Esophagus muscularis mucosa (tissue), 4 donors: ENCODE results near the gene HS3ST6. TPM values are rescaled to one million over a fixed set of nuclear protein-coding genes. Genes with fewer than 3 reads are reported as not detected.

ENCODE experiments used
- DNase-seq: peaks from one replicate; pipeline ENCODE4 v3.0.0-alpha.2; 2017; ENCODE audit errors: extremely low spot score
- H3K27ac ChIP-seq, 4 donors: fragments of 200-600 bp; sonication (generic); replicated peaks in 1 of 4; 1 replicate in 3 of 4; 2 replicates in 1 of 4; pipeline ENCODE4 v1.5.1; 2016 to 2019; ENCODE audit warnings: mild to moderate bottlenecking in 1 of 4
- H3K27me3 ChIP-seq, 4 donors: fragments of 200-600 bp; sonication (generic); one replicate each; pipeline versions ENCODE4 v1.5.1 to v1.6.0; 2016 to 2019
- H3K36me3 ChIP-seq, 4 donors: fragments of 200-600 bp; sonication (generic); one replicate each; pipeline ENCODE4 v1.5.1; 2016 to 2019
- H3K4me1 ChIP-seq, 4 donors: fragments of 200-600 bp; sonication (generic); one replicate each; pipeline ENCODE4 v1.5.1; 2016 to 2019
- H3K4me3 ChIP-seq, 4 donors: fragments of 200-600 bp; sonication (generic); 1 replicate in 2 of 4; 2 replicates in 2 of 4; pipeline ENCODE4 v1.5.1; 2016 to 2019; ENCODE audit warnings: mild to moderate bottlenecking in 4 of 4, moderate library complexity in 1 of 4
- H3K9me3 ChIP-seq, 4 donors: fragments of 200-600 bp; sonication (generic); 1 replicate in 3 of 4; 2 replicates in 1 of 4; pipeline ENCODE4 v1.5.1; 2016 to 2019
- EP300 ChIP-seq: sonication (generic); formaldehyde crosslinking; IDR thresholded peaks from one replicate; pipeline ENCODE4 v1.6.1; 2017; ENCODE audit warnings: antibody characterized with exemption
- POLR2A ChIP-seq: fragments of 450-650 bp; IDR thresholded peaks from one replicate; pipeline ENCODE4 v1.6.1; 2017; ENCODE audit warnings: antibody characterized with exemption, moderate library complexity, mild to moderate bottlenecking, low read depth
- POLR2AphosphoS5 ChIP-seq, 2 donors: sonication (generic); formaldehyde crosslinking; IDR thresholded peaks; one replicate each; pipeline ENCODE4 v1.6.1; 2017; ENCODE audit warnings: antibody characterized with exemption in 2 of 2
- WGBS: methylation state at CpG from one replicate; pipeline ENCODE4 v1.1.5; 2018; 5-methylcytosine and 5-hydroxymethylcytosine counted together
- intact Hi-C: fragments of 100-400 bp; cut with DNase I; formaldehyde crosslinking; loops from one replicate; pipeline ENCODE4 v1.15.1; 2023
- total RNA-seq, 4 donors: library from RNA; depleted of rRNA; stranded (reverse); fragments of >200 nt; gene quantifications; one replicate each; pipeline versions ENCODE4 v1.1.0 to v1.2.1, GENCODE V29; 2016
- TF ChIP-seq, protein P1 (sequence below), 3 experiments: fragments of 200-600 bp in 2 of 3; fragments of 450-650 bp in 1 of 3; sonication (generic) in 2 of 3; IDR thresholded peaks; one replicate each; pipeline ENCODE4 v1.5.1; 2017 to 2019; ENCODE audit warnings: antibody characterized with exemption in 3 of 3, mild to moderate bottlenecking in 2 of 3, moderate library complexity in 1 of 3

The HS3ST6 gene
- total RNA-seq, 4 donors from 2014 or later = not detected

DNA sequence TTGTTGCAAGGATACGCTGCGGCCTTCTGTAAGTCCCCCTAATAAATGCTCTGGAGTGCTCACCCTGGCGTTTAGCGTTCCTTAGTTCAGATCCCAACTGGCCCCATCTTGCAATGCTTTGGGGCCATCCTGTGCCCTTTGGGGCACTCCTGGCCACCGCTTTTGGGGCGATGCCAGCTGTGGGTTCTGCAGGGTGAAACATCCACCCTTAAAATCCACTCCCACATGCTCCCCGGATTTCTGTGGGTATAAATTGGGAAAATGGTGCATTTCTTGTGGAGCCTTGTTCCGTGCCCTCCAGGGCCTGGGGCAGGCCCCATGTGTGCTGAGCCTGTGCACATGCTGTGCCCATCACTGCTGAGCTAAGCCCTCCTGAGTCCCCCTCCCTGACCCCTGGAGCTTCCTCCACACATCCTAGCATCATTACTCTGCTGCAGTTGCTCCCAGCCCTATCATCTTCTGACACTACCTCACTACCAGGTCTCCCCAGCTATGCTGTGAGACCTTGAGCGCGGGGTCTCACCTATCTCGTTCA lies 18.8 kb upstream of the HS3ST6 start:
- no peaks in the 10 kb centered on the region for H3K9me3 ChIP-seq
- no peak for DNase-seq
- peaks cover 38 to 49% (median 43%) of the 10 kb centered on the region in 4 donors for H3K36me3 ChIP-seq
- H3K27ac ChIP-seq = no peak overlapping the region
- no peak for TF ChIP-seq POLR2A
- no peak for TF ChIP-seq EP300
- TF ChIP-seq, protein P1, sequence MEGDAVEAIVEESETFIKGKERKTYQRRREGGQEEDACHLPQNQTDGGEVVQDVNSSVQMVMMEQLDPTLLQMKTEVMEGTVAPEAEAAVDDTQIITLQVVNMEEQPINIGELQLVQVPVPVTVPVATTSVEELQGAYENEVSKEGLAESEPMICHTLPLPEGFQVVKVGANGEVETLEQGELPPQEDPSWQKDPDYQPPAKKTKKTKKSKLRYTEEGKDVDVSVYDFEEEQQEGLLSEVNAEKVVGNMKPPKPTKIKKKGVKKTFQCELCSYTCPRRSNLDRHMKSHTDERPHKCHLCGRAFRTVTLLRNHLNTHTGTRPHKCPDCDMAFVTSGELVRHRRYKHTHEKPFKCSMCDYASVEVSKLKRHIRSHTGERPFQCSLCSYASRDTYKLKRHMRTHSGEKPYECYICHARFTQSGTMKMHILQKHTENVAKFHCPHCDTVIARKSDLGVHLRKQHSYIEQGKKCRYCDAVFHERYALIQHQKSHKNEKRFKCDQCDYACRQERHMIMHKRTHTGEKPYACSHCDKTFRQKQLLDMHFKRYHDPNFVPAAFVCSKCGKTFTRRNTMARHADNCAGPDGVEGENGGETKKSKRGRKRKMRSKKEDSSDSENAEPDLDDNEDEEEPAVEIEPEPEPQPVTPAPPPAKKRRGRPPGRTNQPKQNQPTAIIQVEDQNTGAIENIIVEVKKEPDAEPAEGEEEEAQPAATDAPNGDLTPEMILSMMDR (IDR thresholded peaks at IDR 0.05) = no peak
- no peak for TF ChIP-seq POLR2AphosphoS5 (IDR thresholded peaks at IDR 0.05)
- H3K27me3 ChIP-seq = peaks cover 0 to 14% (median 0%) of the 10 kb centered on the region in 4 donors
- 92% methylated on average over 11 of the region's 11 CpGs for WGBS
- intact Hi-C loops = no loop called here
- no peak overlapping the region for H3K4me3 ChIP-seq
- H3K4me1 ChIP-seq = peaks cover 7 to 17% (median 15%) of the 10 kb centered on the region in 4 donors

DNA sequence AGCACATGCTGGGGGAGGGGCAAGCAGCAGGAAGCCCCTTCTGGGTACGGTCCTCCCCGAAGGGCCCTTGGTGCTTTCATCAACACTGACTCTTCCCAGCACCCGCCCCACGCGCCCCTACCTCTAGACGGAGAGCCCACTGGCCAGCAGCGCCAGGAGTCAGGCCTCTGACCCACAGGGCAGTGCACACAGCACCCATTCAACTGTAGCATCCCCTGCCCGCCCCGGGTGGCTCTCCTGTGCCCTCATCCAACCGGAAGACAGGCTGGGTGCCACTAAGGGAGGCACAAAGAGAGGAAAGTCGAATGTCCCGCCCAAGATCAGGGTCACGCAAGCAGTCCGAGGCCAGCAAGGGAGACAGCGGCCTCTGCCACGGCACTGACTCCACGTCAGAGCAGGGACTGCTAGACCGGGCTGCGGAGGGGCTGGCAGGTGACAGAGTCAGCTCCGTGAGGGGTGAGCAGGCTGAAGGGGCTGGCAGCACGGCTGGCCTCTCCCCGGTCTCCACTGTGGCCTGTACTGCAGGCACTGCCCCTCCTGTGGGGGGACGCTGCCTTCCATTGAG lies 15.0 kb upstream of the HS3ST6 start:
- TF ChIP-seq POLR2AphosphoS5 (IDR thresholded peaks at IDR 0.05) (no peak), EP300 (no peak), POLR2A (no peak)
- TF ChIP-seq, protein P1 (IDR thresholded peaks at IDR 0.05) = no peak
- peaks cover 8 to 17% (median 15%) of the 10 kb centered on the region in 4 donors for H3K36me3 ChIP-seq
- no peaks in the 10 kb centered on the region for H3K9me3 ChIP-seq
- no peak overlapping the region for H3K4me3 ChIP-seq
- H3K4me1 ChIP-seq = peaks cover 7 to 19% (median 12%) of the 10 kb centered on the region in 4 donors
- H3K27ac ChIP-seq = no peak overlapping the region
- DNase-seq = no peak
- intact Hi-C loops = no loop called here
- H3K27me3 ChIP-seq = peaks cover 0 to 17% (median 0%) of the 10 kb centered on the region in 4 donors
- WGBS = 65% methylated on average over 16 of the region's 23 CpGs

DNA sequence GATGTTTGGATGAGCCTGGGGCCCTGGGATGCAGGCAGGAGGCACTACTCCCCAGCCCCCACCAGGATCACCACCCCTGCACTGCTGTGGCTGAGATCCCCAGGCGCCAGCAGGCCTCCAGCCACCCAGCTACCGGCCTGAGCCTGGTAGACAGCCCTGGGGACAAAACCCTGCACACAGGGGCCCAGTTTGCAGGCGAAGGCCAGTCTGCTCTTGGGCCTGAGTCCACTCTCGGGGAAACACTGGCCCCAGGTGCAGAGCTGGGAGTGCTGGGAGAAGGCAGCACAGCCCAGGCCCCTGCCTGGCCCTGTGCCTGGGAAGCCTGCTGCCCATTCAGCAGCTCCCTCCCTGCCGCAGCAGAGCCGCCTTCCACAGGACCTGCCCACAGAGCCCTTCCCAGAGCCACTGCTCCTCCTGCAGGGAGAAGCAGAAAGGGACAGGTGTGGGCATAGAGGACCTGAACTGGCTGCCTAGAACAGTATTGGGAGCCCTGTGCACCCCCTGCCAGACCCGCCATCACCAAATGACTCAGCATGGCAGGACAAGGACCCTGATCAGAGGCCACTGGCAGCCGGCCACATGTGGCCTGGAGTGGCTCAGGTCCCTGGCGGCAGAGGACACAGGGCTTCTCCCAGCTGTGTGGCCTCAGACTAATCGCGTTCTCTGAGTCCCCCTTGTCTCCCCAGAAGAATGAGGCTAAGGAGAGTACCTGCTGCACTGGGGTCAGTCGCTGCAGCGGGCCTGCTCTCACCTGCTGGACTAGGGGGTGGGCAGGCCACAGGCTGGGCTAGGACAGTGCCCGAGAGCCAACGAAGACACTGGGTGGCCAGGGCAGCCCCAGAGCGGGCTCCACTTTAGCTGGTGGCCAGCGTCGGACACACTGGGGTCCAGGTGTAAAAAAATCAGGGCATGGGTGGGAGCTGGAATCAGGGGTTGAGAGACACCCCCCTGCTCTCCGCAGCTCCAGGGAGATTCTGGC lies 14.1 kb upstream of the HS3ST6 start:
- Histone ChIP-seq H3K4me1 (peaks cover 7 to 19% (median 12%) of the 10 kb centered on the region in 4 donors), H3K9me3 (no peaks in the 10 kb centered on the region), H3K36me3 (peaks cover 0 to 8% (median 7%) of the 10 kb centered on the region in 4 donors), H3K27ac (no peak overlapping the region), H3K4me3 (no peak overlapping the region), H3K27me3 (peaks cover 0 to 17% (median 0%) of the 10 kb centered on the region in 4 donors)
- intact Hi-C loops = no loop called here
- TF ChIP-seq POLR2A = no peak
- no peak for TF ChIP-seq EP300
- no peak for TF ChIP-seq POLR2AphosphoS5 (IDR thresholded peaks at IDR 0.05)
- TF ChIP-seq, protein P1 (IDR thresholded peaks at IDR 0.05) = no peak
- no peak for DNase-seq
- WGBS = 46% methylated on average over 5 of the region's 19 CpGs

DNA sequence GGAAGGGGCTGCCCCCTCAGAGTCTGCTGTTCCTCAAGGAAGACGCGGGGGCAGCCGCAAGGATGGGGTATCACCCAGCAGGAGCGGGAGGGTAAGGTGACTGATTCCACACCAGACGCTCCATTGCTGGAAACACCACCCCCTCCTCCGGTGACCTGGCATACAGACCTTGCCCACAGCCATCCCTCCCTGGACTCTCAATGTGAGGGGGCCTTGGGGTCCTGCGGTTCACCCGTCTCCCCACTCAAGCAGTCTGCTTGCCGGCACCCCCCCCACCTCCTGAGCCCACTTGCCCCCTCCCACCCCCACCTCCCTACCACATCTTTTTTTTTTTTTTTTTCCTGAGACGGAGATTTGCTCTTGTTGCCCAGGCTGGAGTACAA lies 12.1 kb upstream of the HS3ST6 start:
- intact Hi-C loops = no loop called here
- no peak for DNase-seq
- Histone ChIP-seq H3K4me3 (peak overlapping the region in 1 of 4 donors; percentile 74), H3K27me3 (peaks cover 0 to 19% (median 0%) of the 10 kb centered on the region in 4 donors), H3K36me3 (no peaks in the 10 kb centered on the region), H3K4me1 (peaks cover 7 to 19% (median 12%) of the 10 kb centered on the region in 4 donors), H3K9me3 (no peaks in the 10 kb centered on the region), H3K27ac (no peak overlapping the region)
- TF ChIP-seq POLR2A = no peak
- TF ChIP-seq POLR2AphosphoS5 (IDR thresholded peaks at IDR 0.05) = no peak
- TF ChIP-seq, protein P1 (IDR thresholded peaks at IDR 0.05) = no peak
- TF ChIP-seq EP300 = no peak
- WGBS = 61% methylated on average over 10 of the region's 10 CpGs
